HCT116 (cell line): ENCODE data around the gene MRPL36. TPM values are rescaled to one million over a fixed set of nuclear protein-coding genes. Genes with fewer than 3 reads are reported as not detected.

Experiments
- ATAC-seq: fragments of 200-7000 bp; cut with Tn5 transposase; 2 replicates; pipeline ENCODE4 v1.9.1; 2020; ENCODE audit warnings: mild to moderate bottlenecking, moderate library complexity
- BruUV-seq: library from RNA; stranded (reverse); fragments of 400-500 nt; replicated peaks from 2 replicates; lab custom pipeline; 2021; lab: Mats Ljungman, UMichigan
- CTCF ChIA-PET: fragments of 300-600 bp; sonication (Branson Sonifier 250); formaldehyde crosslinking; loops from one replicate; lab custom pipeline; 2021; ENCODE audit warnings: antibody characterized with exemption; lab: Charles Lee
- POLR2A ChIA-PET: fragments of 300-600, 350-600 bp; sonication (Branson Sonifier 250); formaldehyde crosslinking; loops from one replicate; lab custom pipeline; 2021; ENCODE audit warnings: antibody characterized with exemption; lab: Charles Lee
- RAD21 ChIA-PET, 2 experiments: fragments of 300-600 bp; sonication (Branson Sonifier 250); formaldehyde crosslinking; loops; one replicate each; lab custom pipeline; 2023; ENCODE audit warnings: low total read pairs in 2 of 2; ENCODE audit not compliant: uncharacterized antibody in 2 of 2, unreplicated experiment in 2 of 2, low non-redundant PET in 1 of 2; lab: Charles Lee
- DNase-seq: peaks from one replicate; pipeline ENCODE4 v3.0.0-alpha.2; 2010; ENCODE audit warnings: low read depth, low spot score
- H2AFZ ChIP-seq: fragments of 200-600 bp; shearing (Covaris generic), sonication (generic); 2 replicates; pipeline ENCODE4 v1.6.1; 2017; ENCODE audit warnings: low read depth, mixed run types, mixed read lengths, antibody characterized with exemption, low read length; ENCODE audit not compliant: poor library complexity, severe bottlenecking
- H3K27ac ChIP-seq: 2 replicates; pipeline ENCODE4 v1.5.1; 2012; ENCODE audit warnings: low read depth, low read length
- H3K27me3 ChIP-seq: fragments of 200-600 bp; sonication (generic); 2 replicates; pipeline ENCODE4 v1.6.1; 2016; ENCODE audit warnings: mixed run types, low read length, mixed read lengths; ENCODE audit not compliant: insufficient read depth
- H3K36me3 ChIP-seq, 2 experiments: fragments of 200-500 bp in 1 of 2; fragments of 200-600 bp in 1 of 2; sonication (Bioruptor generic) in 1 of 2; sonication (generic) in 1 of 2; 2 replicates each; pipeline versions ENCODE4 v1.5.1 to v1.6.1; 2014 to 2016; ENCODE audit warnings: low read length in 2 of 2, inconsistent platforms in 1 of 2, mixed read lengths in 1 of 2, mixed run types in 1 of 2; ENCODE audit not compliant: insufficient read depth in 2 of 2, control insufficient read depth in 1 of 2
- H3K4me1 ChIP-seq, 2 experiments: fragments of 200-600 bp in 1 of 2; sonication (generic) in 1 of 2; 2 replicates each; pipeline versions ENCODE4 v1.5.1 to v1.6.1; 2012 to 2017; ENCODE audit warnings: low read length in 2 of 2, inconsistent platforms in 1 of 2, mild to moderate bottlenecking in 1 of 2, mixed read lengths in 1 of 2, mixed run types in 1 of 2, moderate library complexity in 1 of 2; ENCODE audit not compliant: insufficient read depth in 2 of 2, control insufficient read depth in 1 of 2
- H3K4me2 ChIP-seq: fragments of 200-600 bp; sonication (generic); 2 replicates; pipeline ENCODE4 v1.6.1; 2017; ENCODE audit warnings: mixed run types, low read length, mixed read lengths
- H3K4me3 ChIP-seq, 2 experiments: fragments of 200-600 bp in 1 of 2; sonication (generic) in 1 of 2; replicated peaks in 1 of 2; 2 replicates each; pipeline ENCODE4 v1.5.1; 2011 to 2016; ENCODE audit warnings: low read length in 2 of 2, control low read depth in 1 of 2, low read depth in 1 of 2, mild to moderate bottlenecking in 1 of 2, mixed read lengths in 1 of 2, mixed run types in 1 of 2
- H3K79me2 ChIP-seq: fragments of 200-600 bp; sonication (generic); 2 replicates; pipeline ENCODE4 v1.6.1; 2017; ENCODE audit warnings: mild to moderate bottlenecking, mixed run types, low read length, moderate library complexity, mixed read lengths; ENCODE audit not compliant: insufficient read depth
- H3K9ac ChIP-seq: fragments of 200-600 bp; sonication (generic); 2 replicates; pipeline ENCODE4 v1.6.1; 2016; ENCODE audit warnings: low read length, mixed read lengths
- H3K9me2 ChIP-seq: fragments of 200-600 bp; sonication (generic), shearing (Covaris generic); 2 replicates; pipeline ENCODE4 v1.6.1; 2017; ENCODE audit warnings: mixed run types, mild to moderate bottlenecking, moderate library complexity; ENCODE audit not compliant: insufficient read depth
- H3K9me3 ChIP-seq, 2 experiments: fragments of 200-500 bp in 1 of 2; fragments of 200-600 bp in 1 of 2; sonication (Bioruptor generic) in 1 of 2; sonication (generic) in 1 of 2; 2 replicates each; pipeline ENCODE4 v1.6.1; 2014 to 2017; ENCODE audit warnings: low read length in 2 of 2, mixed read lengths in 2 of 2, inconsistent platforms in 1 of 2, low read depth in 1 of 2, mild to moderate bottlenecking in 1 of 2, mixed run types in 1 of 2, moderate library complexity in 1 of 2; ENCODE audit not compliant: control insufficient read depth in 1 of 2, insufficient read depth in 1 of 2
- H4K20me1 ChIP-seq: fragments of 200-600 bp; sonication (generic), shearing (Covaris generic); 2 replicates; pipeline ENCODE4 v1.6.1; 2017; ENCODE audit warnings: mixed run types, mild to moderate bottlenecking, moderate library complexity; ENCODE audit not compliant: insufficient read depth
- ATF3 ChIP-seq: IDR thresholded peaks from 2 replicates; pipeline ENCODE4 v1.6.1; 2012
- CBX3 ChIP-seq: IDR thresholded peaks from 2 replicates; pipeline ENCODE4 v1.6.1; 2012; ENCODE audit warnings: low read depth
- CEBPB ChIP-seq: IDR thresholded peaks from 2 replicates; pipeline ENCODE4 v1.6.1; 2012; ENCODE audit warnings: low read depth
- EGR1 ChIP-seq: IDR thresholded peaks from 2 replicates; pipeline ENCODE4 v1.6.1; 2012; ENCODE audit warnings: low read depth
- ELF1 ChIP-seq: IDR thresholded peaks from 2 replicates; pipeline ENCODE4 v1.6.1; 2012; ENCODE audit warnings: low read depth, borderline replicate concordance
- EZH2 ChIP-seq: fragments of 200-600 bp; sonication (generic); IDR thresholded peaks from 2 replicates; pipeline ENCODE4 v1.6.1; 2017; ENCODE audit warnings: antibody characterized with exemption, mixed run types
- FOSL1 ChIP-seq: IDR thresholded peaks from 2 replicates; pipeline ENCODE4 v1.6.1; 2012; ENCODE audit warnings: low read depth
- JUND ChIP-seq: IDR thresholded peaks from 2 replicates; pipeline ENCODE4 v1.6.1; 2012
- MAX ChIP-seq: IDR thresholded peaks from 2 replicates; pipeline ENCODE4 v1.6.1; 2012
- POLR2A ChIP-seq: IDR thresholded peaks from 2 replicates; pipeline ENCODE4 v1.7.0; 2011; ENCODE audit warnings: borderline replicate concordance; ENCODE audit not compliant: insufficient read depth, insufficient read length; ENCODE audit errors: extremely low read depth
- RAD21 ChIP-seq: IDR thresholded peaks from 2 replicates; pipeline ENCODE4 v1.6.1; 2012; ENCODE audit warnings: low read depth, mild to moderate bottlenecking
- SIN3A ChIP-seq: IDR thresholded peaks from 2 replicates; pipeline ENCODE4 v1.6.1; 2012; ENCODE audit warnings: low read depth
- SP1 ChIP-seq: IDR thresholded peaks from 2 replicates; pipeline ENCODE4 v1.6.1; 2012; ENCODE audit warnings: low read depth
- SRF ChIP-seq: IDR thresholded peaks from 2 replicates; pipeline ENCODE4 v1.6.1; 2012; ENCODE audit warnings: low read depth
- YY1 ChIP-seq: IDR thresholded peaks from 2 replicates; pipeline ENCODE4 v1.6.1; 2011; ENCODE audit warnings: low read length, low read depth, moderate library complexity, mild to moderate bottlenecking; ENCODE audit not compliant: insufficient replicate concordance; ENCODE audit errors: extremely low read depth
- ZFX ChIP-seq: fragments of 450-650 bp; IDR thresholded peaks from 2 replicates; pipeline ENCODE4 v1.6.1; 2017
- ZNF274 ChIP-seq: fragments of 200-500 bp; sonication (Bioruptor generic); IDR thresholded peaks from 2 replicates; pipeline ENCODE4 v1.6.1; 2014; ENCODE audit warnings: mild to moderate bottlenecking, low read depth, low read length, inconsistent platforms
- intact Hi-C: fragments of 100-400 bp; cut with micrococcal nuclease; formaldehyde crosslinking; loops from 2 replicates; pipeline ENCODE4 v1.10.0; 2022
- total RNA-seq: library from RNA; stranded (reverse); gene quantifications from one replicate; pipeline ENCODE4 v1.2.1, GENCODE V29; 2021; ENCODE audit not compliant: unreplicated experiment
- TF ChIP-seq, protein P1 (sequence below): IDR thresholded peaks from 2 replicates; pipeline ENCODE4 v1.6.1; 2011; ENCODE audit warnings: mild to moderate bottlenecking, low read length, moderate library complexity; ENCODE audit not compliant: insufficient replicate concordance; ENCODE audit errors: extremely low read depth
- TF ChIP-seq, protein P2 (sequence below): IDR thresholded peaks from 2 replicates; pipeline ENCODE4 v1.6.1; 2012; ENCODE audit warnings: low read depth
- TF ChIP-seq, protein P3 (sequence below), 3 experiments: fragments of 200-600 bp in 1 of 3; sonication (generic) in 1 of 3; IDR thresholded peaks in 2 of 3; conservative IDR thresholded peaks in 1 of 3; 2 replicates each; pipeline ENCODE4 v1.5.1; 2012 to 2017; ENCODE audit warnings: low read depth in 2 of 3, low read length in 2 of 3, antibody characterized with exemption in 1 of 3, borderline replicate concordance in 1 of 3, control low read depth in 1 of 3, mild to moderate bottlenecking in 1 of 3, mixed read lengths in 1 of 3, mixed run types in 1 of 3, moderate library complexity in 1 of 3; ENCODE audit not compliant: insufficient read depth in 1 of 3

Gene MRPL36
- total RNA-seq, 1 experiment from 2014 or later, result 71.9 TPM

- no TSS peak for BruUV-seq
- Histone ChIP-seq H3K4me2 (no peak overlapping the region), H3K36me3 (peaks cover 46 to 64% of the 10 kb centered on the region in 2 experiments), H3K27ac (no peak overlapping the region), H3K27me3 (no peaks in the 10 kb centered on the region), H3K9me2 (no peaks in the 10 kb centered on the region), H4K20me1 (no peaks in the 10 kb centered on the region), H2AFZ (no peak overlapping the region), H3K9ac (no peak overlapping the region), H3K9me3 (no peaks in the 10 kb centered on the region), H3K4me3 (no peak overlapping the region), H3K79me2 (peaks cover 95% of the 10 kb centered on the region), H3K4me1 (peaks cover 0 to 12% of the 10 kb centered on the region in 2 experiments; a peak in 1 of 4 replicates)
- POLR2A ChIA-PET, result no interaction called here
- no peak for TF ChIP-seq ZNF274
- no peak for TF ChIP-seq ELF1
- no peak for TF ChIP-seq RAD21
- TF ChIP-seq ZFX, result no peak
- no peak for TF ChIP-seq POLR2A
- no peak for TF ChIP-seq MAX
- TF ChIP-seq, protein P1, sequence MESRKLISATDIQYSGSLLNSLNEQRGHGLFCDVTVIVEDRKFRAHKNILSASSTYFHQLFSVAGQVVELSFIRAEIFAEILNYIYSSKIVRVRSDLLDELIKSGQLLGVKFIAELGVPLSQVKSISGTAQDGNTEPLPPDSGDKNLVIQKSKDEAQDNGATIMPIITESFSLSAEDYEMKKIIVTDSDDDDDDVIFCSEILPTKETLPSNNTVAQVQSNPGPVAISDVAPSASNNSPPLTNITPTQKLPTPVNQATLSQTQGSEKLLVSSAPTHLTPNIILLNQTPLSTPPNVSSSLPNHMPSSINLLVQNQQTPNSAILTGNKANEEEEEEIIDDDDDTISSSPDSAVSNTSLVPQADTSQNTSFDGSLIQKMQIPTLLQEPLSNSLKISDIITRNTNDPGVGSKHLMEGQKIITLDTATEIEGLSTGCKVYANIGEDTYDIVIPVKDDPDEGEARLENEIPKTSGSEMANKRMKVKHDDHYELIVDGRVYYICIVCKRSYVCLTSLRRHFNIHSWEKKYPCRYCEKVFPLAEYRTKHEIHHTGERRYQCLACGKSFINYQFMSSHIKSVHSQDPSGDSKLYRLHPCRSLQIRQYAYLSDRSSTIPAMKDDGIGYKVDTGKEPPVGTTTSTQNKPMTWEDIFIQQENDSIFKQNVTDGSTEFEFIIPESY, result no peak
- TF ChIP-seq JUND, result no peak
- TF ChIP-seq, protein P2, sequence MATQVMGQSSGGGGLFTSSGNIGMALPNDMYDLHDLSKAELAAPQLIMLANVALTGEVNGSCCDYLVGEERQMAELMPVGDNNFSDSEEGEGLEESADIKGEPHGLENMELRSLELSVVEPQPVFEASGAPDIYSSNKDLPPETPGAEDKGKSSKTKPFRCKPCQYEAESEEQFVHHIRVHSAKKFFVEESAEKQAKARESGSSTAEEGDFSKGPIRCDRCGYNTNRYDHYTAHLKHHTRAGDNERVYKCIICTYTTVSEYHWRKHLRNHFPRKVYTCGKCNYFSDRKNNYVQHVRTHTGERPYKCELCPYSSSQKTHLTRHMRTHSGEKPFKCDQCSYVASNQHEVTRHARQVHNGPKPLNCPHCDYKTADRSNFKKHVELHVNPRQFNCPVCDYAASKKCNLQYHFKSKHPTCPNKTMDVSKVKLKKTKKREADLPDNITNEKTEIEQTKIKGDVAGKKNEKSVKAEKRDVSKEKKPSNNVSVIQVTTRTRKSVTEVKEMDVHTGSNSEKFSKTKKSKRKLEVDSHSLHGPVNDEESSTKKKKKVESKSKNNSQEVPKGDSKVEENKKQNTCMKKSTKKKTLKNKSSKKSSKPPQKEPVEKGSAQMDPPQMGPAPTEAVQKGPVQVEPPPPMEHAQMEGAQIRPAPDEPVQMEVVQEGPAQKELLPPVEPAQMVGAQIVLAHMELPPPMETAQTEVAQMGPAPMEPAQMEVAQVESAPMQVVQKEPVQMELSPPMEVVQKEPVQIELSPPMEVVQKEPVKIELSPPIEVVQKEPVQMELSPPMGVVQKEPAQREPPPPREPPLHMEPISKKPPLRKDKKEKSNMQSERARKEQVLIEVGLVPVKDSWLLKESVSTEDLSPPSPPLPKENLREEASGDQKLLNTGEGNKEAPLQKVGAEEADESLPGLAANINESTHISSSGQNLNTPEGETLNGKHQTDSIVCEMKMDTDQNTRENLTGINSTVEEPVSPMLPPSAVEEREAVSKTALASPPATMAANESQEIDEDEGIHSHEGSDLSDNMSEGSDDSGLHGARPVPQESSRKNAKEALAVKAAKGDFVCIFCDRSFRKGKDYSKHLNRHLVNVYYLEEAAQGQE, result no peak
- TF ChIP-seq, protein P3, sequence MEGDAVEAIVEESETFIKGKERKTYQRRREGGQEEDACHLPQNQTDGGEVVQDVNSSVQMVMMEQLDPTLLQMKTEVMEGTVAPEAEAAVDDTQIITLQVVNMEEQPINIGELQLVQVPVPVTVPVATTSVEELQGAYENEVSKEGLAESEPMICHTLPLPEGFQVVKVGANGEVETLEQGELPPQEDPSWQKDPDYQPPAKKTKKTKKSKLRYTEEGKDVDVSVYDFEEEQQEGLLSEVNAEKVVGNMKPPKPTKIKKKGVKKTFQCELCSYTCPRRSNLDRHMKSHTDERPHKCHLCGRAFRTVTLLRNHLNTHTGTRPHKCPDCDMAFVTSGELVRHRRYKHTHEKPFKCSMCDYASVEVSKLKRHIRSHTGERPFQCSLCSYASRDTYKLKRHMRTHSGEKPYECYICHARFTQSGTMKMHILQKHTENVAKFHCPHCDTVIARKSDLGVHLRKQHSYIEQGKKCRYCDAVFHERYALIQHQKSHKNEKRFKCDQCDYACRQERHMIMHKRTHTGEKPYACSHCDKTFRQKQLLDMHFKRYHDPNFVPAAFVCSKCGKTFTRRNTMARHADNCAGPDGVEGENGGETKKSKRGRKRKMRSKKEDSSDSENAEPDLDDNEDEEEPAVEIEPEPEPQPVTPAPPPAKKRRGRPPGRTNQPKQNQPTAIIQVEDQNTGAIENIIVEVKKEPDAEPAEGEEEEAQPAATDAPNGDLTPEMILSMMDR (IDR thresholded peaks at IDR 0.05 in 2 of 3, conservative IDR thresholded peaks at IDR 0.05 in 1 of 3; ENCODE audit: borderline replicate concordance in 1 of 3, insufficient read depth in 1 of 3, low read depth in 2 of 3, low read length in 2 of 3), result no peak
- no peak for TF ChIP-seq EZH2
- TF ChIP-seq YY1, result no peak
- TF ChIP-seq CBX3, result no peak
- TF ChIP-seq SRF, result no peak
- no peak for TF ChIP-seq SP1
- TF ChIP-seq FOSL1, result no peak
- TF ChIP-seq CEBPB, result no peak
- TF ChIP-seq EGR1, result no peak
- no peak for TF ChIP-seq ATF3
- no peak for TF ChIP-seq SIN3A
- RAD21 ChIA-PET, result no interaction called here
- CTCF ChIA-PET, result no interaction called here
- DNase-seq (no peak), ATAC-seq (no peak)
- intact Hi-C loops, result loop anchor here (10.0 kb wide), 1 partner anchor 131 kb away; no protein-coding TSS in a partner anchor
Measured at GRCh38 chr5:1804001-1804690, 4.5 kb upstream of the MRPL36 start.
